ENCODE measurements around the gene AIPL1. TPM values are rescaled to one million over a fixed set of nuclear protein-coding genes. Genes with fewer than 3 reads are reported as not detected.

Gene AIPL1
- total RNA-seq, 4 donors from 2014 or later = not detected

GRCh38 chr17:6437466-6437865, 2.5 kb upstream of the AIPL1 start:
- no peaks in the 10 kb centered on the region for H3K9me3 ChIP-seq
- H3K4me3 ChIP-seq = no peak overlapping the region
- 10 to 15% methylated on average over 2 to 4 of the region's 4 CpGs for WGBS, 2 donors (ENCODE audit: low coverage in 1 of 2)
- peaks cover 56% of the 10 kb centered on the region for H3K27me3 ChIP-seq
- H3K27ac ChIP-seq = no peak overlapping the region
- no peaks in the 10 kb centered on the region for H3K4me1 ChIP-seq
- ATAC-seq = no peak
- no peak for TF ChIP-seq POLR2A (IDR thresholded peaks at IDR 0.05)
- no peak for TF ChIP-seq EP300 (IDR thresholded peaks at IDR 0.05)
- no peak for TF ChIP-seq POLR2AphosphoS5 (IDR thresholded peaks at IDR 0.05)
- TF ChIP-seq CTCF (IDR thresholded peaks at IDR 0.05) = no peak
- H3K36me3 ChIP-seq = no peaks in the 10 kb centered on the region

DNA sequence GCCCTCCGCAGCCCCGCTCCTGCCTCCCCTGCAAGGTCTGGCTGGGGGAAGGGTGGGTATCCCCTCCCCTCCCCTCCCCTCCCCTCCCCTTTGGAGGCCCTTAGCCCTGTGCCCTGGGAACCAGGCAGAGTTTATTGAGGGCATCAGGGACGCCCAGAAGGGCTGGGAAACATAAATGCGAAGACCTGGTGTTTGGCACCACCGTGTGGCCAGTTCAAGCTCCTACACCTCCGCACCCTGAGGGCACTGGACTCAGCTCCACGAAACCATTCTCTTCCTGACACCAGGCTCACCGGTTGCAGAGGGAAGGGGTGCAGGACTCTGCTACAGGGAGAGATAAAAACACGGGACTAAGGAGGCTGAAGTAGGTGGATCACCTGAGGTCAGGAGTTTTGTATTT, 1.0 kb upstream of the AIPL1 start:
- TF ChIP-seq POLR2AphosphoS5 (IDR thresholded peaks at IDR 0.05) (no peak), CTCF (IDR thresholded peaks at IDR 0.05) (peak in 3 of 4 experiments; percentile 57 to 83 (median 77)), EP300 (IDR thresholded peaks at IDR 0.05) (no peak), POLR2A (IDR thresholded peaks at IDR 0.05) (no peak)
- WGBS, 2 donors (ENCODE audit: low coverage in 1 of 2) = 0 to 10% methylated on average over 1 to 2 of the region's 9 CpGs
- Histone ChIP-seq H3K27me3 (peaks cover 56% of the 10 kb centered on the region), H3K36me3 (no peaks in the 10 kb centered on the region), H3K27ac (no peak overlapping the region), H3K9me3 (peaks cover 0 to 5% (median 0%) of the 10 kb centered on the region in 3 donors), H3K4me1 (no peaks in the 10 kb centered on the region), H3K4me3 (no peak overlapping the region)
- ATAC-seq = peak; percentile 71

GRCh38 chr17:6430769-6431168, 4.2 kb downstream of the AIPL1 start:
- no peak for ATAC-seq
- TF ChIP-seq POLR2AphosphoS5 (IDR thresholded peaks at IDR 0.05) (no peak), POLR2A (IDR thresholded peaks at IDR 0.05) (no peak), CTCF (IDR thresholded peaks at IDR 0.05) (no peak), EP300 (IDR thresholded peaks at IDR 0.05) (no peak)
- Histone ChIP-seq H3K4me3 (no peak overlapping the region), H3K4me1 (no peaks in the 10 kb centered on the region), H3K9me3 (peaks cover 0 to 8% (median 0%) of the 10 kb centered on the region in 3 donors), H3K36me3 (no peaks in the 10 kb centered on the region), H3K27ac (no peak overlapping the region), H3K27me3 (peaks cover 18% of the 10 kb centered on the region)

DNA sequence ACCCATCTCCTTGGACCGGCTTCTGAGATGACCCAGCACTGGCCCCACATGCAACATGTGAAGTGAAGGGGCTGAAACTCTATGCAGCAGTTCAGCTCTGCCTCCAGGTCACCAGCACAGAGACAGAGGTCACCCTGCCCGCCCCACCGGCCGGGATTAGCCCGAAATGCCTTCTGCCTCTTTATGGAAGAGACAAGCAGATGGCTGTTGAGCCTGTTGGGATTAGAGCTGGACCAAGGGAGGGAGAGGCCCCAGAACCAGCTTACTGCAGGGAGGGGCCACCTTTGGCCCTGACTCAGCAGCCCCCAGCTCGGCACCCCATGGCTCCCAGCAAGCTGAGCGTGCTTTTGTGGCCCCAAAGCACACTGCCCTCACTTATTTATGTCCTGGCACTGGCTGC, 5.7 kb downstream of the AIPL1 start:
- no CpG with 5 or more reads among the region's 7 CpGs for WGBS, 2 donors (ENCODE audit: low coverage in 1 of 2)
- H3K27ac ChIP-seq = no peak overlapping the region
- ATAC-seq = no peak

More for the DNA sequence above, 5.7 kb downstream of the AIPL1 start:
- H3K9me3 ChIP-seq = peaks cover 0 to 8% (median 0%) of the 10 kb centered on the region in 3 donors
- H3K36me3 ChIP-seq = no peaks in the 10 kb centered on the region
- H3K4me3 ChIP-seq = no peak overlapping the region
- peaks cover 12% of the 10 kb centered on the region for H3K27me3 ChIP-seq
- TF ChIP-seq POLR2A (IDR thresholded peaks at IDR 0.05) = no peak
- TF ChIP-seq EP300 (IDR thresholded peaks at IDR 0.05) = no peak
- no peak for TF ChIP-seq POLR2AphosphoS5 (IDR thresholded peaks at IDR 0.05)
- no peak for TF ChIP-seq CTCF (IDR thresholded peaks at IDR 0.05)
- no peaks in the 10 kb centered on the region for H3K4me1 ChIP-seq
